WTC11 (cell line): ENCODE results near the gene TNFRSF11A. TPM values are rescaled to one million over a fixed set of nuclear protein-coding genes. Genes with fewer than 3 reads are reported as not detected.
A peak's percentile ranks its signal among the peaks of the same experiment; 100 is the strongest.

ENCODE experiments used
- ATAC-seq: fragments of 200-7000 bp; cut with Tn5 transposase; 2 replicates; pipeline ENCODE4 v1.10.0; 2021; ENCODE audit warnings: mild to moderate bottlenecking, moderate library complexity
- CTCF ChIA-PET: fragments of 300-600 bp; sonication (Branson Sonifier 250); formaldehyde crosslinking; loops from one replicate; lab custom pipeline; 2021; ENCODE audit warnings: antibody characterized with exemption; lab: Charles Lee
- POLR2A ChIA-PET: fragments of 350-600 bp; sonication (Branson Sonifier 250); formaldehyde crosslinking; loops from one replicate; lab custom pipeline; 2021; ENCODE audit warnings: antibody characterized with exemption; lab: Charles Lee
- DNase-seq: peaks from one replicate; pipeline ENCODE4 v3.0.0; 2021; ENCODE audit warnings: low spot score
- H3K27ac Mint-ChIP-seq: 2 replicates; pipeline ENCODE4 v1.8.0; 2021; ENCODE audit warnings: mixed read lengths
- H3K27me3 Mint-ChIP-seq: 2 replicates; pipeline ENCODE4 v1.8.0; 2021; ENCODE audit warnings: low read depth, mild to moderate bottlenecking, moderate library complexity, mixed read lengths
- H3K36me3 Mint-ChIP-seq: 2 replicates; pipeline ENCODE4 v1.8.0; 2021; ENCODE audit warnings: mixed read lengths
- H3K4me1 Mint-ChIP-seq: 2 replicates; pipeline ENCODE4 v1.8.0; 2022; ENCODE audit warnings: mixed read lengths
- H3K4me3 Mint-ChIP-seq: 2 replicates; pipeline ENCODE4 v1.8.0; 2021; ENCODE audit warnings: mild to moderate bottlenecking, moderate library complexity, mixed read lengths
- H3K9me3 Mint-ChIP-seq: 2 replicates; pipeline ENCODE4 v1.8.0; 2021; ENCODE audit warnings: mixed read lengths
- ELF4 ChIP-seq: sonication (generic); formaldehyde crosslinking; IDR thresholded peaks from 2 replicates; pipeline ENCODE4 v1.8.1; 2022; ENCODE audit warnings: low read depth, mild to moderate bottlenecking, moderate library complexity, missing genetic modification reagents
- ESRRA ChIP-seq: sonication (generic); formaldehyde crosslinking; IDR thresholded peaks from 2 replicates; pipeline ENCODE4 v1.8.1; 2022; ENCODE audit warnings: mild to moderate bottlenecking, missing genetic modification reagents, borderline replicate concordance
- ETV6 ChIP-seq: sonication (generic); formaldehyde crosslinking; IDR thresholded peaks from 2 replicates; pipeline ENCODE4 v1.8.1; 2022; ENCODE audit warnings: mild to moderate bottlenecking, missing genetic modification reagents
- FOXP1 ChIP-seq: sonication (generic); formaldehyde crosslinking; IDR thresholded peaks from 2 replicates; pipeline ENCODE4 v1.8.0; 2022; ENCODE audit warnings: missing genetic modification reagents, mild to moderate bottlenecking, moderate library complexity, borderline replicate concordance
- HMGA2 ChIP-seq: fragments of 250-450 bp; sonication (Bioruptor Pico); IDR thresholded peaks from 2 replicates; pipeline ENCODE4 v1.4.0; 2021; ENCODE audit warnings: mild to moderate bottlenecking, moderate library complexity
- NR3C1 ChIP-seq: sonication (generic); formaldehyde crosslinking; conservative IDR thresholded peaks from 2 replicates; pipeline ENCODE4 v1.8.1; 2023; ENCODE audit warnings: low read depth, mild to moderate bottlenecking, missing genetic modification reagents
- TCF7 ChIP-seq: sonication (generic); formaldehyde crosslinking; IDR thresholded peaks from 2 replicates; pipeline ENCODE4 v1.8.0; 2022; ENCODE audit warnings: mild to moderate bottlenecking, low read depth, missing genetic modification reagents, moderate library complexity
- ZNF219 ChIP-seq: sonication (generic); formaldehyde crosslinking; IDR thresholded peaks from 2 replicates; pipeline ENCODE4 v1.8.0; 2023; ENCODE audit warnings: missing genetic modification reagents, mild to moderate bottlenecking, borderline replicate concordance
- ZNF423 ChIP-seq: fragments of 250-450 bp; sonication (Bioruptor Pico); IDR thresholded peaks from 2 replicates; pipeline ENCODE4 v2.1.2; 2022; ENCODE audit warnings: mild to moderate bottlenecking, moderate library complexity
- total RNA-seq: library from RNA; stranded (reverse); gene quantifications from 3 replicates; pipeline ENCODE4 v1.2.3, GENCODE V29; 2021
- TF ChIP-seq, protein P1 (sequence below): sonication (generic); formaldehyde crosslinking; IDR thresholded peaks from 2 replicates; pipeline ENCODE4 v1.8.0; 2023; ENCODE audit warnings: mild to moderate bottlenecking, missing genetic modification reagents
- TF ChIP-seq, protein P2 (sequence below): sonication (generic); formaldehyde crosslinking; IDR thresholded peaks from 2 replicates; pipeline ENCODE4 v1.8.1; 2022; ENCODE audit warnings: missing genetic modification reagents, borderline replicate concordance
- TF ChIP-seq, protein P3 (sequence below): sonication (generic); formaldehyde crosslinking; IDR thresholded peaks from 2 replicates; pipeline ENCODE4 v1.8.0; 2022; ENCODE audit warnings: mild to moderate bottlenecking, missing genetic modification reagents

The TNFRSF11A gene
- total RNA-seq, 1 experiment from 2014 or later: 4.9 TPM

DNA sequence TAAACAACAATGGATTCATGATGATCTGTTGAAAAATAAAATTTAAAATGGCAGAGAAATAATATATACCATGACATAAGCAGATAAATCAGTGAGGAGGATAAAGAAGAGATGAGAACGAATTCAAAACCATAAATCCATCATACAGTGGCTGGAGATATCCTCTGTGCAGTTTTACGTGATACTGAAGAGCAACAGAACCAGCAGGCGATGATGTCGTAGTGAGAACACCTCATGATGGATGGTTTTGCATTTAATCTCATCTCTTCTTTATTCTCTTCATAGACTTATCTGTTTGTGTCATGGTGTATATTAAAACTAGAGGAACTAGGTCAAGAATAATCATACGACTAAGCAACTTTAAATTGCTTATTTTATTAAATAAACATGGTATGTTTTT is 56.3 kb downstream of the TNFRSF11A start (continued):
- TF ChIP-seq ESRRA (CRISPR knock-in tag) (no peak), ZNF219 (no peak)
- TF ChIP-seq, protein P1, sequence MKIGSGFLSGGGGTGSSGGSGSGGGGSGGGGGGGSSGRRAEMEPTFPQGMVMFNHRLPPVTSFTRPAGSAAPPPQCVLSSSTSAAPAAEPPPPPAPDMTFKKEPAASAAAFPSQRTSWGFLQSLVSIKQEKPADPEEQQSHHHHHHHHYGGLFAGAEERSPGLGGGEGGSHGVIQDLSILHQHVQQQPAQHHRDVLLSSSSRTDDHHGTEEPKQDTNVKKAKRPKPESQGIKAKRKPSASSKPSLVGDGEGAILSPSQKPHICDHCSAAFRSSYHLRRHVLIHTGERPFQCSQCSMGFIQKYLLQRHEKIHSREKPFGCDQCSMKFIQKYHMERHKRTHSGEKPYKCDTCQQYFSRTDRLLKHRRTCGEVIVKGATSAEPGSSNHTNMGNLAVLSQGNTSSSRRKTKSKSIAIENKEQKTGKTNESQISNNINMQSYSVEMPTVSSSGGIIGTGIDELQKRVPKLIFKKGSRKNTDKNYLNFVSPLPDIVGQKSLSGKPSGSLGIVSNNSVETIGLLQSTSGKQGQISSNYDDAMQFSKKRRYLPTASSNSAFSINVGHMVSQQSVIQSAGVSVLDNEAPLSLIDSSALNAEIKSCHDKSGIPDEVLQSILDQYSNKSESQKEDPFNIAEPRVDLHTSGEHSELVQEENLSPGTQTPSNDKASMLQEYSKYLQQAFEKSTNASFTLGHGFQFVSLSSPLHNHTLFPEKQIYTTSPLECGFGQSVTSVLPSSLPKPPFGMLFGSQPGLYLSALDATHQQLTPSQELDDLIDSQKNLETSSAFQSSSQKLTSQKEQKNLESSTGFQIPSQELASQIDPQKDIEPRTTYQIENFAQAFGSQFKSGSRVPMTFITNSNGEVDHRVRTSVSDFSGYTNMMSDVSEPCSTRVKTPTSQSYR (CRISPR knock-in tag): no peak
- TF ChIP-seq, all 79 proteins: peak for 0

DNA sequence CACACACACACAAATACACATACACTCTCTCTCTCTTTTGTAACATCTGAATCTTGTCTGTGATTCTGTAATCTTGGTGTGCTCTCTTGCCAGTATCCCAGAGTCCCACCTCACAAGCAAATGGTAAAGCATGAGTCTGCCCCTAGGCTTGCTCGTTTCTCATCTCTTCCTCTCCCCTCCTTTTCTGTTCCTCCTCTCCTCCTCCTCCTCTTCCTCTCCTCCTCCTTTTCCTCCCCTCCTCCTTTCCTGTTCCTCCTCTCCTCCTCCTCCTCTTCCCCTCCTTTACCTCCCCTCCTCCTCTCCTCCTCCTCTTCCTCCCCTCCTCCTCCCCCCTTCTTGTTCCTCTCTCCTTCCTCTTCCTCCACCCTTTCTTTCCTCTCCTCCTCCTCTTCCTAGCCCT is 59.0 kb downstream of the TNFRSF11A start:
- Mint-ChIP-seq H3K9me3 (peaks cover 11% of the 10 kb centered on the region), H3K27me3 (no peaks in the 10 kb centered on the region), H3K4me3 (no peak overlapping the region), H3K27ac (no peak overlapping the region), H3K36me3 (no peaks in the 10 kb centered on the region), H3K4me1 (peaks cover 21% of the 10 kb centered on the region)
- ATAC-seq (no peak), DNase-seq (no peak)
- POLR2A ChIA-PET: no interaction called here
- CTCF ChIA-PET: no interaction called here
- TF ChIP-seq ETV6 (CRISPR knock-in tag) (peak; percentile 87), HMGA2 (CRISPR knock-in tag) (no peak)
- TF ChIP-seq, protein P2, sequence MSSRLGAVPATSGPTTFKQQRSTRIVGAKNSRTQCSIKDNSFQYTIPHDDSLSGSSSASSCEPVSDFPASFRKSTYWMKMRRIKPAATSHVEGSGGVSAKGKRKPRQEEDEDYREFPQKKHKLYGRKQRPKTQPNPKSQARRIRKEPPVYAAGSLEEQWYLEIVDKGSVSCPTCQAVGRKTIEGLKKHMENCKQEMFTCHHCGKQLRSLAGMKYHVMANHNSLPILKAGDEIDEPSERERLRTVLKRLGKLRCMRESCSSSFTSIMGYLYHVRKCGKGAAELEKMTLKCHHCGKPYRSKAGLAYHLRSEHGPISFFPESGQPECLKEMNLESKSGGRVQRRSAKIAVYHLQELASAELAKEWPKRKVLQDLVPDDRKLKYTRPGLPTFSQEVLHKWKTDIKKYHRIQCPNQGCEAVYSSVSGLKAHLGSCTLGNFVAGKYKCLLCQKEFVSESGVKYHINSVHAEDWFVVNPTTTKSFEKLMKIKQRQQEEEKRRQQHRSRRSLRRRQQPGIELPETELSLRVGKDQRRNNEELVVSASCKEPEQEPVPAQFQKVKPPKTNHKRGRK (CRISPR knock-in tag): 0 out of 2 replicates have a peak, but pooled peaks have one; percentile 53

- no peak overlapping the region for H3K27ac Mint-ChIP-seq
- peaks cover 21% of the 10 kb centered on the region for H3K4me1 Mint-ChIP-seq
- CTCF ChIA-PET: interaction anchor here (1.4 kb wide), 1 partner anchor 60 kb away, joined by 8 read pairs; the partner anchor contains the start of gene TNFRSF11A
- POLR2A ChIA-PET: no interaction called here
- TF ChIP-seq FOXP1 (CRISPR knock-in tag) (peak; percentile 71; the same call in 1 of the 2 replicates), ZNF423 (CRISPR knock-in tag) (no peak), ELF4 (CRISPR knock-in tag) (no peak), TCF7 (0 out of 2 replicates have a peak, but pooled peaks have one; percentile 23), NR3C1 (CRISPR knock-in tag) (no peak)
- TF ChIP-seq, protein P1 (CRISPR knock-in tag): no peak
- TF ChIP-seq, protein P3, sequence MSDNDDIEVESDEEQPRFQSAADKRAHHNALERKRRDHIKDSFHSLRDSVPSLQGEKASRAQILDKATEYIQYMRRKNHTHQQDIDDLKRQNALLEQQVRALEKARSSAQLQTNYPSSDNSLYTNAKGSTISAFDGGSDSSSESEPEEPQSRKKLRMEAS (CRISPR knock-in tag): peak; percentile 54; the same call in 1 of the 2 replicates
- peaks cover 11% of the 10 kb centered on the region for H3K9me3 Mint-ChIP-seq
- peak overlapping the region; percentile 48 for H3K4me3 Mint-ChIP-seq
- DNase-seq (peak; percentile 47), ATAC-seq (peak; percentile 84)
- H3K27me3 Mint-ChIP-seq: no peaks in the 10 kb centered on the region; the same call in 1 of the 2 replicates
- H3K36me3 Mint-ChIP-seq: no peaks in the 10 kb centered on the region
Observed at GRCh38 chr18:62384610-62385097, 59.5 kb downstream of the TNFRSF11A start.
